Measurements from ENCODE around the gene MRPL32. TPM values are rescaled to one million over a fixed set of nuclear protein-coding genes. Genes with fewer than 3 reads are reported as not detected.

MRPL32 gene
- total RNA-seq, 1 donor from 2014 or later: 56.2 TPM

DNA sequence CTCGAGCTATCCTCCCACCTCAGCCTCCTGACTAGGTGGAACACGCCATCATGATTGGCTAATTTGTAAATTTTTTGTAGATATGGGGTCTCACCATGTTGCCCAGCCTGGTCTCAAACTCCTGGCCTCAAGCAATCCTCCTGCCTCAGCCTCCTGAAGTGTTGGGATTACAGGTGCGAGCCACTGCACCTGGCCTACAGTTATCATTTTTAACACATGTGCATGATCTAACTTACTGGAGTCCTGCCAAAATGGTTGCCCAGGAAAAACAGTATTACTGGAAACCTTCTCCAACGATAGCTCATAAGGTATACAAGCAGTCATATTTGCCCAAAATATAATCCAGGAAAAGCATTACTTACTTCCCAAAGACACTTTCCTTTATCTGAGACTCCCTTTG lies 20.2 kb downstream of the MRPL32 start:
- Mint-ChIP-seq H3K27me3 (ENCODE audit: unreplicated experiment) (no peaks in the 10 kb centered on the region), H3K9me3 (ENCODE audit: unreplicated experiment) (peaks cover 2% of the 10 kb centered on the region), H3K27ac (ENCODE audit: unreplicated experiment) (no peak overlapping the region), H3K4me3 (ENCODE audit: unreplicated experiment) (no peak overlapping the region), H3K36me3 (ENCODE audit: unreplicated experiment) (peaks cover 5% of the 10 kb centered on the region), H3K4me1 (ENCODE audit: low read depth, unreplicated experiment) (no peaks in the 10 kb centered on the region)
- no peak for DNase-seq
- TF ChIP-seq CTCF (IDR thresholded peaks at IDR 0.05; ENCODE audit: partially characterized antibody, unreplicated experiment): no peak

DNA sequence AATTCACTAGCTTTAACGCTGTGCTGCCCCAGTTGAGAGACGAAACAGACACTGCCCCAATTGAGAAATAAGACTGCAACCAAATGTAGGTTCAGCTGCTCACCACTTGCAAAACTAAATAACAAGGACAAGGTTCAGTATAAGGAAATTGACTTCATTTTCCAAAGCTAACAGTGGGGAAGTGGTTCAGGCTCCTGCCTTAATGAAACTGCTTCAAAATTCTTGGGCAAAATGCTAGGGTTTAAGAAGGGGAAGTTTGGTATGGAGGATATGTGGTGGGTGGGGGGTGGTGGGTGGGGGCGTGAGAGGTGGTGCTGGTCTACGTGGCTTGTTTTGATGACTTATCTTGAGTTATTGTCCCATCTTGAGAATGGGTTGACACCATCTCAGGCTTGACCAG lies 21.8 kb downstream of the MRPL32 start:
- Mint-ChIP-seq H3K4me3 (ENCODE audit: unreplicated experiment) (no peak overlapping the region), H3K4me1 (ENCODE audit: low read depth, unreplicated experiment) (no peaks in the 10 kb centered on the region), H3K27ac (ENCODE audit: unreplicated experiment) (no peak overlapping the region), H3K27me3 (ENCODE audit: unreplicated experiment) (no peaks in the 10 kb centered on the region), H3K9me3 (ENCODE audit: unreplicated experiment) (peaks cover 2% of the 10 kb centered on the region), H3K36me3 (ENCODE audit: unreplicated experiment) (peaks cover 5% of the 10 kb centered on the region)
- DNase-seq: no peak
- TF ChIP-seq CTCF (IDR thresholded peaks at IDR 0.05; ENCODE audit: partially characterized antibody, unreplicated experiment): no peak

GRCh38 chr7:42956062-42956461 lies 23.9 kb downstream of the MRPL32 start:
- Mint-ChIP-seq H3K27me3 (ENCODE audit: unreplicated experiment) (no peaks in the 10 kb centered on the region), H3K9me3 (ENCODE audit: unreplicated experiment) (peaks cover 4% of the 10 kb centered on the region), H3K36me3 (ENCODE audit: unreplicated experiment) (peaks cover 7% of the 10 kb centered on the region), H3K27ac (ENCODE audit: unreplicated experiment) (no peak overlapping the region), H3K4me1 (ENCODE audit: low read depth, unreplicated experiment) (no peaks in the 10 kb centered on the region), H3K4me3 (ENCODE audit: unreplicated experiment) (no peak overlapping the region)
- no peak for TF ChIP-seq CTCF (IDR thresholded peaks at IDR 0.05; ENCODE audit: partially characterized antibody, unreplicated experiment)
- no peak for DNase-seq

- TF ChIP-seq CTCF (IDR thresholded peaks at IDR 0.05; ENCODE audit: partially characterized antibody, unreplicated experiment): no peak
- Mint-ChIP-seq H3K27ac (ENCODE audit: unreplicated experiment) (no peak overlapping the region), H3K9me3 (ENCODE audit: unreplicated experiment) (peaks cover 6% of the 10 kb centered on the region), H3K4me3 (ENCODE audit: unreplicated experiment) (no peak overlapping the region), H3K27me3 (ENCODE audit: unreplicated experiment) (no peaks in the 10 kb centered on the region), H3K4me1 (ENCODE audit: low read depth, unreplicated experiment) (no peaks in the 10 kb centered on the region), H3K36me3 (ENCODE audit: unreplicated experiment) (peaks cover 16% of the 10 kb centered on the region)
- no peak for DNase-seq
These were observed 27.4 kb downstream of the MRPL32 start for GRCh38 chr7:42959549-42959948.

DNA sequence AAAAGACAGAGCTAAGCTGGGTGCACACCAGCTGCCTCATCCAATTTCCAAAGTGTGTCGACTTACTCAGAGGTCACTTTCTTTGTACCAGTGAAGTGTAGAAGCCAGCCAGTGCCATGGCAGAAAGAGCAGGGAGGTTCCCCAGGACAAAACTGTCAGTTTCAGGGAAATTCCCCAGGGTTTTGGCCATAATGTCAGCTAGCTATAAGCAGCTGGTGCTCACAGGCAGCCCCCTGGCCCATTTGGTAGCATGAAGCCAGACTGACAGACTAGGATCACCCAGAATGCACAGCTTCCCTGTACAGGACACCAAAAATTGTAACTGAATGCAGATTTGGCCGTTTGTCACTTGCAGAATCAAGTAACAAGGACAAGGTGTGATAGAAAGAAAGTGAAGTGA lies 28.6 kb downstream of the MRPL32 start:
- Mint-ChIP-seq H3K4me3 (ENCODE audit: unreplicated experiment) (no peak overlapping the region), H3K4me1 (ENCODE audit: low read depth, unreplicated experiment) (no peaks in the 10 kb centered on the region), H3K36me3 (ENCODE audit: unreplicated experiment) (peaks cover 11% of the 10 kb centered on the region), H3K27me3 (ENCODE audit: unreplicated experiment) (no peaks in the 10 kb centered on the region), H3K9me3 (ENCODE audit: unreplicated experiment) (peaks cover 6% of the 10 kb centered on the region), H3K27ac (ENCODE audit: unreplicated experiment) (no peak overlapping the region)
- TF ChIP-seq CTCF (IDR thresholded peaks at IDR 0.05; ENCODE audit: partially characterized antibody, unreplicated experiment): no peak
- no peak for DNase-seq

Measured in glutamatergic neuron (in vitro differentiated cells).